NCI-H1105 treated with DMSO at 0.1 percent for 48 hours (cell line): Measurements from ENCODE around the gene CDK9.
"Not testable (repeated sequence)": the region's sequence is repeated elsewhere in the genome, so short reads cannot be mapped to it uniquely, and the experiment has no call there.

Experiments used
- DNase-seq: peaks from one replicate; lab custom pipeline; 2025; lab: John Stamatoyannopoulos, UW

CDK9 gene

DNA sequence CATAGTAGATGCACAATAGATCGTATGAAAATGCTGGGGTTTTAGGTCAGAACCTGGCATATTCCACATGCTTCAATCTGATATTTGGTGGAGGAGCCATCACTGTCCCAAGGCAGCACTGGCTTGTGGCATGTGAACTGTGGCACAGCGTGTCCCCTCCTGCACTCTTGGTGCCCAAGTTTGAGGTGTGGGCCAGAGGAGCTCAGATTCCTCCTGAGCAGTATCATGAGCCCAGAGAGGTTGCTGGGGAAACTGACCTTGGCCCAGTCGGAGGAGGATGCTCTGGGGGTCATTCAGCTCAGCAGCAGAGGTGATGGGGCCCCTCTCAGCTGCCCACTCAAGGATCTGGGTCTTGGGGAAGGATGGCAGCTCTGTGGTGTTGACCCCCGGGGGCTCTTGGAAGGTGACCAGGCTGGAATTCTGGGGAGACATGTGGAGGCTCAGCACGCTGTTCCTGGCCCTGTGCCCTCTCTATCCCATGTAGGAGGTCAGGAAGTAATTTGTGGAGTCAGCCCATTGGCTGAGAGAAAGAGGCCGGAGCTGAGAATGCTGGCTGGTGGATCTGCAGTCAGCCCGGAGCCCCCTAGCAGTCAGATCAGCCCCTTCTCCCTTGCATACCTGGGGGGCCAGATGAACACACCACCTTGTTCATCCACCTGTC lies 40.5 kb downstream of the CDK9 start:
- DNase-seq = no peak

DNA sequence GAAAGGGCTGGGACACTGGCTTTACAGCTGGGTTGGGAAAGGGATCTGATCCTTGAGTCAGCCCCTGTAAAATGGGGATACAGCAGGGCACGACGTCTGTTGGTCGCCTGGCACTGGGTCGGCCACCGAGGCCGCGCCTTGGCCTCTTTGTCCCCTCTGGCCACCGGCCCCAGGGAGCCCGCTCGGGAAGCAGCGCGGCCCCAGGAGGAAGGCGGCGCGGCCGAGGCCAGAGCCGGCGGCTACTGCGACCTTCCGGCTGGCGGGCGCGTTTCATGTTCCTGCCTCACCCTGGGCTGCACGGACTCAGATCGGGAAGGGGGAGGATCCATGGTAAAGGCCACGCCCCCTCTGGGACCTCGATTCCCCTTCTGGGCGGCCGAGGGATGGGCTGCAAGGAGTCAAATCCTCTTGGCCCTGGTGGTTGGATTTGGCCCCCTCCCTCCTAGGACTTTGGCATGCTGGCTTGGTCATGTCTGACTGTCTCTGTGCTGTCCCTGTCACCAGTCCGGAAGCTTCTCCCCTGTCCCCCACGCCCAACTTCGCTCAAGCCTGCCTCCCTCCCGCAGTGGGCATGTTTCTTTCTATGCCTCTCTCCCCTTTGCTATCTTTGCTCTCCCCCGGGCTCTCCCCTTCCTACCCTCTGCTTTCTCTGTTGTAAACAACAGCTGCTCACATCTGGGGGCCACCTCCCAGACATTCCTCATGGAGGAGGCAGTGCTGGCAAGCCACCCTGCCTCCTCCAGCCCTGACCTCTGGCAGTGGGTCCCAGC lies 42.6 kb downstream of the CDK9 start:
- DNase-seq = no peak

DNA sequence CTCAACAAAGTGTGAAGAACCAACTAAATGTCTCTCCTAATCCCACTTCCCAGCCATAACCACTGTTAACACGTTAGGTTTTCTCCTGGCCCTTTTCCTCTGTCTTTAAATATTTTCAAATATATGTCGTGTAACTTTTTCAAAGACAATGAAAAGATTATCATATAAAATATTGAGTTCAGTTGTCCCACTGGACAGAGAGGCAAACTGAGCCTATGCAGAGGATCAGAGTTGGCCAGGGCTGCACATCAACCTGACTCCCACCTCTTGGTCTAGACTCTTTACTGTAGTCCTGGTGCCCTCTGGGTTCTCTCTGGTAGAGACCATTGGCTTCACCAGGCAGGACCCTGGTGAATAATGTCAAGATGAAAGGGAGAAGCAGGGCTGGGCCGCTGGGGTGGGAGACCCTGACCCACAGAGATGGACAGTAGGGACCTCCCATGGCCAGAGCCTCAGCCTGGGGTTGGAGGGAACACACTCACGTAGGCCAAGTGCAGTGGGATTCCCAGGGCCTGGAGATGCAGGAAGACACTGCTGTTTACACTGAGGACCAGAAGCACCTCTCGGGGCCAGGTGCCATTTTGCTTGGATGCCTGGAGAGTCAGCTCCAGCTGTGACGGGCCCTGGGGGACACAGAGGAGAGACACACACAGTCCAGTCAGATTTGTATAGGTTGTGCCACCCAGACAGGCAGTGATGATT lies 43.5 kb downstream of the CDK9 start:
- no peak for DNase-seq

DNA sequence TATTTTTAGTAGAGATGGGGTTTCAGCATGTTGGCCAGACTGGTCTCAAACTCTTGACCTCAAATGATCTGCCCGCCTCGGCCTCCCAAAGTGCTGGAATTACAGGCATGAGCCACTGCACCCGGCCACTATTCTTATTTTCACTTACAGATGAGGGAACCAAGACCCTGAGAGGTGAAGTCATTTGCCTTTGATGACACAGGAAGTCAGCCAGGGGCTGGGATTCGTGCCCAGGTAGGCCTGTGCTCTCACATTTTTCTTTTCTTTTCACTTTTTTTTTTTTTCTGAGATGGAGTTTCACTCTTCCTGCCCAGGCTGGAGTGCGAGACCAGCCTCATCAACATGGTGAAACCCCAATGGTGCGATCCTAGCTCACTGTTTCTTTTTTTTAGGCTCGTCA lies 46.4 kb downstream of the CDK9 start:
- no peak for DNase-seq

DNA sequence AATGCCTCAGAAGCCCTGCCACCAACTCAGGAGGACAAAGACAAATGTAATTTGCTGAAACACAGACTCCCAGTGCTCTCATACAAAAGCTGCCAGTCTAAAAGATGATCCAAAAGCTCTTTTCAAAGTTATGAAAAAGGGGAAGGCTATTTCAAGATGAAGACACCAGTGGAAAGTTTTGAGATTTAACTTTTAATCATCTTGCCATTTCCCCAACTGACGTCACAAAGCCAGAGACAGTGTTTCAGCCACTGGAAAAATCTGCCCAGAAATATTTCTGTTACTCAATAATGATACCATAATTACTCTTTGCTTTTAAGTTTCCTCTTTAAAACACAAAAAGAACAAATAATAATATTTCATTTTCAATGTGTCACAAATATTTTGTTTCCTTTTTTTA lies 47.7 kb downstream of the CDK9 start:
- no peak for DNase-seq

DNA sequence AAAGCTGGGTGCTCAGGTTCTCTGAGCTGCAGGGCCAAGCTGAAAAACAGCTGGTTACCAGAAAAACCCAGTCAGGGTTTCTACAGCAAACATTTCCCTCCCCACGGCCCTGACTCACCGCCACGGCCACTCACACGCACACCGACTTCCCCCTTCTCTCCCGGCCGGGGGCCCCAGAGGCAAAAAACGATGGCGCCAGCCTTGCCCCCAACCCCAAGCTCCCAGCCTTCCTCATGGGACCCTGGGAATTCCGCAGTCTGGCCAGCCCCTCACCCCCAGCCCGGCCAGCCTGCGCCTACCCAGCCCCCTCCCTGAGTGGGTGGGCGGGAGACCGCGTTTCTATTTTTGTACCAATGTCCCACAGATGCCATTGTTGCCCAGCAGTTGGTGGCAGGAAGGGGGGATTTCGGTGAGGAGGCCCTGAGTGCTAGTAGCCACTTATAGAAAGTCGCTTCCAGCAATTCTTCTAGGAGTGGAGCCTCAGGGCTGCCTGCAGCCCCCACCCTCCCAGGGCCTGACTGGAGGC lies 50.2 kb downstream of the CDK9 start:
- no peak for DNase-seq

DNA sequence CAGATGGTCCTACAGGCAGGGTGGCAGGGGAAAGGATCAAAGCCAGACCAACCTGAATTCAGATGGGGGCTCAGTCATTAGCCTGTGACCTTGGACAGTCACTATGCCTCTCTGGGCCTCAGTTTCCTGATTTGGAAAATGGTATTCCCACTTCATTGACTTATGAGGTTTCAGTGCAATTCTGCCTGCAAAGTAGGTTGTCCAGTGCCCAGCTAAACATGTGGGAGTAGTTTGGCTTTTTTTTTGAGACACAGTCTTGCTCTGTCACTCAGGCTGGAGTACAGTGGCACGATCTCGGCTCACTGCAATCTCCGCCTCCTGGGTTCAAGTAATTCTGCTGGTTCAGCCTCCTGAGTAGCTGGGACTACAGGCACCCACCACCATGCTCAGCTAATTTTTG lies 50.7 kb downstream of the CDK9 start:
- DNase-seq = not testable (repeated sequence)

DNA sequence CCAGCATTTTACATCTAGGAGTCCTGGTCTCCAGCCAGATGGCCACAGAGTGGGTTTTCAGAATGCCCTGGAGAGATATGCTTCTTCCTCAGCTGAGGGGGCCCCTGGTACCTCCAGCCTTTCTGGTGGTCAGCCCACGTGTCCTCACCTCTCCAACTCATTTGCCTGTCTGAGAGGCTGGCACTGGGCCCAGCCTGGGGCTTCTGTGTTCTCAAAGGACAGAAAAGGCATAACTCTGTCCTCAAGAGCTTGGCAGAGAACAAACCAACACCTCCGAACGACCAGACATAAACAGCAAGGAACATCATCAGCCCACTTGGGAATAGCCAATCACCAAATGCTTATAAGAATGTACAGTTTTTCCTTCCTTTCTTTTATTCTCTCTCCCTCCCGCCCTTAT lies 51.5 kb downstream of the CDK9 start:
- peak; percentile 19 for DNase-seq

DNA sequence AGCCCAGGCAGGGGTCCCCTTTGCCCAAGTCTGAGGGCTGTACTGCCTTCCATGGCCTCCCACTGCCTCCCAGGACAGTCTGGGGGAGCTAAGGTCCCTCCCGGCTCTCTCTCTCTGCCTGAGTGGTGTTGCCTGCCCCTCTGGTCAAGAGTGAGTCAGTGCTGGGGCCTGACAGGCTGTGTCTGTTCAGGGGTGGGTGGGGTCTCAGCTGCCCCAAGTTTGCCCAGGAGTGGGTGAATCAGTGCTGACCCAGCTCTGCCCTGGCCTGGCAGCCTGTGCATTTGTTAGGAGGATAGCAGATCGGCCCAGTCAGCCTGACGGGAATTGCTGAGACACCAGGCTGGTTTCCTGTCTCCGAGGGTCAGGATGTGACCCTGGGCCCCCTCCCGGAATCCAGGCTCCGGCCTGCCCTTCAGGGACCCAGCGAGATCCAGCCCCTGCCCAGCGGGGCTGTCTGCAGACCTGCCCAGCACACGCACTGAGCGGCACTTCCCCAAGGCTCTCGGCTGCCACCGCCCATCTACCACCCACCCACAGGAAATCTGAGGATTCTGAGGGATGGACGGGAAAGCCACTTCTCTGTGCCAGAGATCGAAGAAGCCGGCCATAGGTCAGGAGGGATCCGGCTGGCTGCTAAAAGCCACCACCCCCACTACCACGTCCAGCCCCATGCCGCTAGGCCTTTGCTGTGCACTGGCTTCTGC lies 52.7 kb downstream of the CDK9 start:
- DNase-seq = no peak
